Epithelial cell of proximal tubule (primary cell): ENCODE measurements around the gene GALK2. TPM values are rescaled to one million over a fixed set of nuclear protein-coding genes. Genes with fewer than 3 reads are reported as not detected.

Experiments
- DNase-seq: peaks from one replicate; pipeline ENCODE4 v3.0.0-alpha.2; 2011; ENCODE audit warnings: low read depth
- H3K4me3 ChIP-seq: 2 replicates; pipeline ENCODE4 v1.5.1; 2011; ENCODE audit warnings: low read depth, mild to moderate bottlenecking, low read length
- CTCF ChIP-seq: conservative IDR thresholded peaks from 2 replicates; pipeline ENCODE4 v1.5.1; 2012; ENCODE audit warnings: low read depth, mild to moderate bottlenecking, low read length
- total RNA-seq: library from RNA; depleted of rRNA; stranded (reverse); fragments of >200 nt; gene quantifications from 2 replicates; pipeline ENCODE4 v1.2.3, GENCODE V29; 2015

The GALK2 gene
- total RNA-seq, 1 donor from 2014 or later = 37.6 TPM

- no peak overlapping the region for H3K4me3 ChIP-seq
- no peak for DNase-seq
These were observed 21.3 kb upstream of the GALK2 start for GRCh38 chr15:49148727-49149126.

GRCh38 chr15:49151831-49152230 lies 18.2 kb upstream of the GALK2 start:
- H3K4me3 ChIP-seq = no peak overlapping the region
- TF ChIP-seq CTCF = no peak
- DNase-seq = no peak

More at GRCh38 chr15:49148727-49149126, 21.3 kb upstream of the GALK2 start:
- no peak for TF ChIP-seq CTCF

GRCh38 chr15:49152552-49153312 lies 17.3 kb upstream of the GALK2 start:
- TF ChIP-seq CTCF = no peak
- H3K4me3 ChIP-seq = no peak overlapping the region
- peak; percentile 27 for DNase-seq

- peak overlapping the region; percentile 72 for H3K4me3 ChIP-seq
- no peak for TF ChIP-seq CTCF
- no peak for DNase-seq
These were observed 15.7 kb upstream of the GALK2 start for GRCh38 chr15:49154359-49154758.

GRCh38 chr15:49154799-49155109 lies 15.3 kb upstream of the GALK2 start:
- DNase-seq = no peak
- TF ChIP-seq CTCF = no peak
- peak overlapping the region; percentile 72 for H3K4me3 ChIP-seq

GRCh38 chr15:49155110-49155833 lies 14.8 kb upstream of the GALK2 start, which contains the start of gene COPS2:
TSS of gene COPS2 (minus strand) at chr15:49155599. CDS start at chr15:49155578, 21 bp downstream.
- peak within 1 kb of the TSS; percentile 72 for H3K4me3 ChIP-seq
- no peak for TF ChIP-seq CTCF
- DNase-seq = peak; percentile 94
